Measurements from ENCODE around the gene ASXL2.
"Not testable (repeated sequence)": the region's sequence is repeated elsewhere in the genome, so short reads cannot be mapped to it uniquely, and the experiment has no call there.

Gene ASXL2

DNA sequence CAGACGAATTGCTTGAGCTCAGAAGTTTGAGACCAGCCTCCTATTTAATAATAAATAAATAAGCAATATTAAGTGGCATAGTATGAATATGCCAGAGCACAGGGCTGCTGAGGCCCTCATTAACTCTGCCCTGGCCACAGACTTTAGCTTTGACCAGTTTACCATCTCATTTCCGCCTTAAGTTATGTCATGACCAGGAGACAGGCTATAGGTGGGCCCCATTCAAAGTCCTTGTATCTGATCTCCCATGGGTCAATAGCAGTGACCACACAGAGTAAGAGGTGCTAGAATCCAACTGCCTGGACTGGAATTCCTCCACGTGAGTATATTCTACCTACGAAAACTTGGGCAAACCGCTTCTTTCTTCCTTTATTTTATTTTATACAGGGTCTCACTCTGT, 13.4 kb upstream of the ASXL2 start:
- DNase-seq (ENCODE audit: low read depth, low spot score) = no peak

DNA sequence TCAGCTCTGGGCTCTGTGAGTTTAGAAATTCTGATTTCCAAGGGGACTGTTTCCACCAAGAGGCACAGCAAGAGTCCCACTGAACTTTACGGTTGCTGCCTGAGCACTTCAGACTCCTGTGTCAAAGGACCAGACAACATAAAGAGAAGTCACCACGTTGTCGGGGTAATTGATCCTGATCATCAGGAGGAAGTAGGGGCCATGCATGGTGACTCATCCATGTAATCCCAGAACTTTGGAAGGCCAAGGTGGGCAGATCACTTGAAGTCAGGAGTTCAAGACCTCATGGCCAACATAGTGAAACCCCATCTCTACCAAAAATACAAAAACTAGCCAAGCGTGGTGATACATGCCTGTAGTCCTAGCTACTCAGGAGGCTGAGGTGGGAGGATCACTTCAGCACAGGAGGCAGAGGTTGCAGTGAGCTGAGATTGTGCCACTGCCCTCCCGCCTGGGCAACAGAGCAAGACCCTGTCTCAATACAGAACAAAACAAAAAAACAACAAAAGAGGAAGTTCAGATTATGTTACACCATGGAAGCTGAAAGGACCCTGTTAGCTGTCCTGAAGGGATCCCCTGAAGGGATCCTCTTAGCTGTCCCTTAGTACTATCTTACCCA, 9.4 kb upstream of the ASXL2 start:
- DNase-seq (ENCODE audit: low read depth, low spot score) = no peak

DNA sequence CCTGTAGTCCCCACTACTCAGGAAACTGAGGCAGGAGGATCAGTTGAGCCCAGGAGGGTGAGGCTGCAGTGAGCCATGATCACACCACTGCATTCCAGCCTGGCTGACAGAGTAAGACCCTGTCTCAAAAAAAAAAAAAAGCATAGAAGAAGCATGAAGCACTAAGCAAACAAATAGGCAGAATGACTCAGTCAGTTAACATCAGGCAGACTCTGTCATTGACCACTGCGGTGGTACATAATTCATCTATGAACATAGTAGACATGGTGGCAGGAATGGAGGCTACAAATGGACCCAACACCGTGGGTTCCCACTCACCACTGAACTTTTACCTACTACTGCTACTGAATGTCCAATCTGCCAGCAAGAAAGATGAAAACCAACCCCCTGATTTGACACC, 7.6 kb upstream of the ASXL2 start:
- DNase-seq (ENCODE audit: low read depth, low spot score) = no peak

DNA sequence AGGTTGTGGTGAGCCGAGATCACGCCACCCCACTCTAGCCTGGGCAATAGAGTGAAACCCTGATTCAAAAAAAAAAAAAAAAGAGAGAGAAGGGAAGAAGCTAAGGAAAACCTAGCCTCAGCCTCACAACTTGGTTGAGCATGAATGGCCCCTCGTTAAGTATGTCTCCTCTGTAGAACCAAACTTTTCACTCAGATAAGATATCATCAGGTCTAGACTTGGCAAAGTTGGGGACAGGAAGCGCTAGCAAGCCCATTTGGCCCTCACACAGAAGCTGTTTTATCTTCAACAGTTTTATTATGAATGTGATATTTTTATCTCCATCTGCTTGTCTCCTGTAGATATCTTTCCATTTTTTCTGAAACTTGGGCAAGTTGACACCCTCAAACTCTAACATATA, 3.5 kb upstream of the ASXL2 start:
- DNase-seq (ENCODE audit: low read depth, low spot score) = no peak

DNA sequence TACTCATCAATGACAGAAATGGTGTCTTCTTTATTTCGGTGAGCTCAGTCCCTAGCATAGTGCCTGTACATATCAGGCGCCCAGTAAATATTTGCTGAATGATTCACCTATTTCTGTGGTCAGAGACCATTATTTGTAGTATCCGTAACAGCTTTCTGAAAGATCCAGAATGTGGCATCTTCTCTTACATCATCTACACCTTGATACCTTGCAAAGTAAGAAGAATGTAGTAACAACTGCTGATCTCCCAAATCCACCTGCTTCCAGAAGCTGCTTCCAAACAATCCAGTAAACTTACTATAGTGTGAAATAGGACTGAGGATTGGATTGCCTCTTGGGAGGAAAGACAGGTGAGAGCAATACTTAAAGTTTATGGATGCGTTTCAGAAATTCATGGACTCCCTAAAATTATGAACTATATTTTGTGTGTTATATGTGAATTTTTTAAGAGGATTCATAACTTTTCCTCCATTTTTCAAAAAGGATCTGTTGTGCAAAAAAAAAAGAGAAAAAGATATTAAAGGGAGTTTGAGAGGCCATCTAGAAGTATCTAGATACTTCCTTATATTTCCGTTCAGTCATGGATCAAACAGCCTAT, 945 bp upstream of the ASXL2 start:
- DNase-seq (ENCODE audit: low read depth, low spot score) = no peak

DNA sequence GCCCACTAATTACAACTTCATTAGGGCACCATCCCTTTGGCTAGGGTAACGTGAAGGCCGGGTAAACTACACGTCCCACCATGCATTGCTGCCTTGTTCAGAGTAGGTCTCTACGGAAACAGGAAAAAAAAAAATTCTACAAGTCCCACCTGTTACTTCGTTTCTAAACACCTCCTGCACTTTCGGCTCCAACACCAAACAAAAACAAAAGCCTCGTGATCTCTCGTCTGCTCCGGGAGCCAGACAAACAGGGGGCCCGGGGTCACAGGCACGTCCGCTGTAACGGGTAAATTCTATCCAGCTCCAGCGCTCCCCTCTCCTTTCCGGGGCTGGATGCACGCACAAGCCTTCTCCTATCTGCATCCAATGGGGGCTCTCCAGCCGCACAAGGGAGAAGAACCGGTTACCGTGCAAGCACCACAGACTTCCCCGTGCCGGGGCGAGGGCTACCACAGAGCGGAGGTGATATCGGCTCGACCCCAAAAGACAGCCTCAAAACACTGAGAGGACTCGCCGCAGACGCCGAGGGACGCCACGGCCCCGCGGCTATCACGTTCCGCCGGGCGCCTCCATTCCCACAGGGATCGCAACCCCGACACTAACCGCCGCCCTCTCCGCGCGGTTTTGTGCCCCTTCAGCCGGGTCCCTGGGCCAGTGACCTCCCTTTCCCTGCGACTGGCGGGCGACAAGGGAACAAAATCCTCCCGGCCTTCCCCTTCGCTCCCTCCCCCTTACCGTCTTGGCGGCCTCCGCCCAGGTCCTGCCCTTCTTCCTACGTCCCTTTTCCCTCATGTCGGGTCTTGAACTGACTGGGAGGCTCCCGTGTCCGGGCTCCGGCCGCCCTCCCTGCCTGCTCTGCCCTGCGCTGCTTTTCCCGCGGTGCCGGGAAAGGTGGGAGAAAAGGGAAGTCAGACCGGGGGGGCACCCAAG, 591 bp downstream of the ASXL2 start:
- no peak for DNase-seq (ENCODE audit: low read depth, low spot score)

DNA sequence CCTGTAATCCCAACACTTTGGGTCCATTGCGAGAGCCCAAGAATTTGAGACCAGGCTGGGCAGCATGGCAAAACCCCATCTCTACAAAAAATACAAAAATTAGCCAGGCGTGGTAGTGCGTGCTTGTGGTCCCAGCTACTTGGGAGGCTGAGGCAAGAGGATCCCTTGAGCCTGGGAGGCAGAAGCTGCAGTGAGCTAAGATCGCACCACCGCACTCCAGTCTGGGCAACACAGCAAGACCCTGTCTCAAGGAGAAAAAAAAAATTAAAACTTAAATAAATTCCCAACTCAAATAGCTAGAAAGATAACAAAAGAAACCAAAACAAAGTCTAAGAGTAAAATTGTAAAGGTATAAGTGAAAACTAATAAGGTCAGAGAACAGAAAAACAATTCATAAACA, 6.2 kb downstream of the ASXL2 start:
- DNase-seq (ENCODE audit: low read depth, low spot score) = no peak

DNA sequence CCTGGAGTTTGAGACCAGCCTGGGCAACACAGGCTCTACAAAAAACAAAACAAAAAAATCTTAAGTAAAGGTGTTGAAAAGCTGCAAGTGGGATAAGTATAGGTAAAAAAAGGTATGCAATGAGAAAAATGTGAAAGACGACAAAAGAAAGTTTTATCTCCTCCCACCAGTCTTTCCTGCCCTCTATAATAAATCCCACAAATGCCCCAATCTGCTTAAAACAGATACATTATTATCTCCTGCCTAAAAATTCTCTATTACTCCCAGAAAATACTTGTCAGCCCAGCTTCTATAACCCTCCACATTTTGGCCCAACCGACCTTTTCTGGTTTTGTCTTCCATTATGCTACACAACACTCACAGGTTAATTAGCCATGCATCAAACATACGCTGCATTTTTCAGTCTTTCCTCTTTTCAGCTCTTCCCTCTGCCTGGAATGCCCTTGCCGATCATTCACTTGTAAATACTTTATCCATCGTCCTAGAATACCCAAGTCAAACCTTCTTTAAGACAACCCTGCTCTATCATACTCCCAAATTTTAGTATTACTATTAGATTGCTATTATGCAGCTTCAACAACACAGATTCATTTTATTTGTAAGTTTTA, 10.8 kb downstream of the ASXL2 start:
- no peak for DNase-seq (ENCODE audit: low read depth, low spot score)

DNA sequence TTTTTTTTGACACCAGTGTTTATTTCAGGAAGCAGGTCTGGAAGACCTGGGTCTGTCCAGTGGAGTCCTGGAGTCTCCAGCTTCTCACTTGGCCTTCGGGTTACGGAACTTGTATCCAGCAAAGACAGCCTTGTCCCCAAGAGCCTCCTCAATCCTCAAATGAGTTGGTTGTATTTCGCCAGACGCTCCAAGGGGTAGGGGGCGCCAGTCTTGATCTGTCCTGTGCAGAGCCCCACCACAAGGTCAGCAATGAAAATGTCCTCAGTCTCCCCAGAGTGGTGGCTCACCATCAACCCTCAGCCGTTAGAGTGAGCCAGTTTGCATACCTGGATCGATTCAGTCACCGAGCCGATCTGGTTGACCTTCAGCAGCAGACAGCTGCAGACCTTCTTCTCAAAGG, 21.9 kb downstream of the ASXL2 start:
- DNase-seq (ENCODE audit: low read depth, low spot score) = no peak

DNA sequence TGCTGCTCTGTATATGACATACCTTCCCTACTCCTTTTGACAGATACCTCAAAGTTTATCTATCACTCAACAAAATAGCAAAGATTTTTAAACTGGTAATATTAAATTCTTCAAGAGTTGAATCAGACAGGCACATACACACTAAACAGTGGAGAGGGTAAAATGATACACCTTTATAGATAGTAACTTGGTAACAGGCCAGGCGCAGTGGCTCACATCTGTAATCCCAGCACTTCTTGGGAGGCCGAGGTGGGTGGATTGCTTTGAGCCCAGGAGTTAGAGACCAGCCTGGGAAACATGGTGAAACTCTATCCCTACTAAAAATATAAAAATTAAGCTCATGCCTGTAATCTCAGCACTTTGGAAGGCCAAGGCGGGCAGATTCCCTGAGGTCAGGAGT, 23.2 kb downstream of the ASXL2 start:
- DNase-seq (ENCODE audit: low read depth, low spot score) = no peak

DNA sequence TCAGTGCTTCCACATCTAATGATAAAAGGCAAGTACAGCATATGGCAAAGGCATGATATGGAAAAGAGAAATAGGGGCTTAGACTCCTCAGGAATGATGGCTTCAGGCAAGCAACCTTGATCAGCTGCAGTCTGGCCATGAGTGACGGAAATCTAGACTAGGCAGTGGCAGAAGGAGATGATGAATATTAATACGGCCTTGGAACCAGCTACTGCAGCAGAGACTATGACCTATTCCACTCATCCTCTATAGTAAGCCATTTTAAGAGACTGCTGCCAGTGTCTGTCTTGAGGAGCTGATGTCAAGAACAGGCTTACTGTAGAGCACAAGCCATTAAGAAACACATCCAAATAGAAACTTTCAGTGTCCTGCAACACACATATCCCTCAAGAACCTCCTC, 23.7 kb downstream of the ASXL2 start:
- no peak for DNase-seq (ENCODE audit: low read depth, low spot score)

DNA sequence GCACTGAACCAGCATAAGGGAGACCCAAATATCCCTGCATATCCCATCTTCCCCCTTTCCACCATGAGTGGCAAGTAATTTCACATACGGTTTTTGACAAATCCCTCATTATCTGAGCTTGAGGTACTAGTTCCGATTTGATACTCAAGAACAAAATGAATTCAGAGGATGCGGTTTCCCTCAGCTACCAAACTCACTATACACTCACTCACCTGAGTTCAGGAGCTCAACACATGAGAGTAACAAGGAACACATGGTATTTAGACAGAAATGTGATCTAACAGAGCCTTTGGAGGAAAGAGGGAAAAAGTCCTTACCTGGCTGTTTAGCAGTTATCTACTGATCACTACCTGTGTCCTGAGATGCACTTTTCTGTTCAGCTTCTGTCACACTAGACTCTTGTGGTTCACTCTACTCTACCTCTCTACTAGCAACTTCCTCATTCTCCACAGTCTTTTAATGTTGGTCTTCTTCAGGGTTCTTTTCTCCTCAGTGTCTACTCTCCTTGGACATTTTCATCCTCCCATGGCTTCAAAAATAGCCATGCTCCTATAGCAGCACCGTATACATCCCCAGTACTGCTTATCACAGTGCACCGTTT, 25.1 kb downstream of the ASXL2 start:
- DNase-seq (ENCODE audit: low read depth, low spot score) = no peak

DNA sequence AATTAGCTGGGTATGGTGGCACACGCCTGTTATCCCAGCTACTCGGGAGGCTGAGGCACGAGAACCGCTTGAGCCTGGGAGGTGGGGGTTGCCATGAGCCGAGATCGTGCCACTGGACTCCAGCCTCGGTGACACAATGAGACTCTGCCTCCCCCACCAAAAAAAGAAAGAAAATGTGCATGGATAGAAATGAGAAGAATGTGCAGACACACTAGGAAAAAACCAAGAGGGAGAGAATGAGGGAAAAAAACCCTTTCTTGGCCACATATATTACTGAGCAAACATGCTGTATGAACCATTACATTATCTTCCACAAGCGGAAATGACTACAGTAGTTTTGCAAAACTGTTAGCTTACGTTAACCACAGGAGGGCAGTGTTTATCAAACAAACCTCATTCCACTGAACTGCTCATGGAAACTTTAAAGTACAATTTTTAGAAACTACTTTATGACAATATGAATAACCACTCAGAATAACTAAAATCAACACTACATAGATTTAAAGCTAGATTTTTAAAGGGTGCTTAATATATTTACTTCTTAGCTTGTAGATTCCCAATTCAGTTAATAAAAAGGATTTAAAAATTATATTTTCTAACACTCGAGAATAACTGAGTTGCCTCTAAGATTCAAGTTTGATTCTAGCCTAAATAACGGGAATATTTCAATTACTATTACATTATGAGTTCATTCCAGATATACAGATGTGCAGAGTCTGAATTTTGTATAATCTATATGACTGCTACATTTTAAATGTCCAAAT, 26.4 kb downstream of the ASXL2 start:
- DNase-seq (ENCODE audit: low read depth, low spot score) = no peak

DNA sequence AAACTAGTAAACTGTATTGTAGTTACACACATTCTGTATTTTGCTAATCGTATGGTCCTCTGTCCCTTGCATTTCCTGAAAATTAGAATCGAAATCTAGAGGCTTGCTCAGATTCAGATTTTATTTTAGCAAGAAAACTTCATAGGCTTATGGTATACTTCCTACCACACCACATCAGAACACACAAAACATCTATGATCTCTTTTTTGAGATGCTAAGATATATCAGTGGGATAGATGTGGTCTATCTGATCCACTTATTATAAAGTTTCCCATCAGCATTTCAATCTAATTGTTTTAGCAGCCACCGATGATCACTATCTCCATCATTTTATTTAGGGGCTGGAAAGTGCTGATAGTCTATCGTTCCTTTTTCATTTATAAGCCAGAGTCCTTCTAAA, 27.9 kb downstream of the ASXL2 start:
- DNase-seq (ENCODE audit: low read depth, low spot score) = not testable (repeated sequence)

DNA sequence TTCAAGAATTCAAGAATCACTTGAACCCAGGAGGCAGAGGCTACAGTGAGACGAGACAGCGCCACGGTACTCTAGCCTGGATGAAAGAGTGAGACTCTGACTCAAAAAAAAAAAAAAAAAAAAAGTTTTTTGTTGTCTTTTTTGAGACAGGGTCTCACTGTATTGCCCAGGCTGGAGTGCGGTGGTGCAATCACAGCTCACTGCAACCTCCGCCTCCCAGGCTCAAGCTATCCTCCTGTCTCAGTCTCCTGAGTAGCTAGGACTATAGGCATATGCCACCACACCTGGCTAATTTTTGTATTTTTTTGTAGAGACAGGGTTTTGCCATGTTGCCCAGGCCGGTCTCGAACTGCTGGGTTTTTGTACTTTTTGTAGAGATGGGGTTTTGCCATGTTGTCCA, 28.9 kb downstream of the ASXL2 start:
- DNase-seq (ENCODE audit: low read depth, low spot score) = not testable (repeated sequence)

DNA sequence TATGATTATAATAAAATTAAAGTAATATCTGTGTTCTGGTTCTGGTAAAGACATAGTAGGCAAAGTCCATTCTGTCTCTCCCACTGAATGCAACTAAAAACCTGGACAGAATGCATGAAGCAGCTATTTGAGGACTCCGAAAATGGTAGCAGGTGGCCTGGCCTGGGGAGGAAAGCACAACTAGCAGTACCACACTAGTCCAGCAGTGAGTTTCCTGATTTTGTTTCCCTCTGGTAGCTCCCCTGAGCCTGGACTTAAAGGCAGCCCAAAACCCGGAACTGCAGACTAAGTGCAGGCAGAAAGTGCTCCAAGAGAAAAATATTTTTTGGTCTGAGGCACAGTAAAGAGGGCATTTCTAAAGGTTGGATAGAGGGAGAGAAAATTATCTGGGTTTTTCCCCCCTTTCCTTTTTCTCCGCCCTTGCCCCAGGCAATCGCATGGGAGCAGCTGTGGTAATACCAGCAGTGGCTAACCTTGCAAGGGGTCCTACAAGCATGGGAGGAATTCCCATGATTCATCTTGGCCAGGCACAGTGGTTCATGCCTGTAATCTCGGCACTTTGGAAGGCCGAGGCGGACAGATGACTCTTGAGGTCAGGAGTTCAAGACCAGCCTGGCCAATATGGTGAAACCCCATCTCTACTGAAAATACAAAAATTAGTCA, 32.3 kb downstream of the ASXL2 start:
- DNase-seq (ENCODE audit: low read depth, low spot score) = no peak

DNA sequence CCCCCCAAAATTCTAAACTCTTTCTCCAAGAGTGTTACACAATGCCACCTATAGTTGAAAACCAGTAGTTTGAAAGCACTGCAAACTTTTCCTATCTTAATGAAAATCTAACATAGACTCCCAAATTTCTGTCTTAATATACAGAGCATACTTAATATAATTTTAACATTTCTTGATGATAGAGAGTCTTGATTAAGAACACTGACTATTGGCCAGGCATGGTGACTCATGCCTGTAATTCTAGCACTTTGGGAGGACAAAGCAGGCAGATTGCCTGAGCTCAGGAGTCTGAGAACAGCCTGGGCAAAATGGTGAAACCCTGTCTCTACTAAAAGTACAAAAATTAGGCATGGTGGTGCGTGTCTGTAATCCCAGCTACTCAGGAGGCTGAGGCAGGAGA, 34.2 kb downstream of the ASXL2 start:
- DNase-seq (ENCODE audit: low read depth, low spot score) = no peak

DNA sequence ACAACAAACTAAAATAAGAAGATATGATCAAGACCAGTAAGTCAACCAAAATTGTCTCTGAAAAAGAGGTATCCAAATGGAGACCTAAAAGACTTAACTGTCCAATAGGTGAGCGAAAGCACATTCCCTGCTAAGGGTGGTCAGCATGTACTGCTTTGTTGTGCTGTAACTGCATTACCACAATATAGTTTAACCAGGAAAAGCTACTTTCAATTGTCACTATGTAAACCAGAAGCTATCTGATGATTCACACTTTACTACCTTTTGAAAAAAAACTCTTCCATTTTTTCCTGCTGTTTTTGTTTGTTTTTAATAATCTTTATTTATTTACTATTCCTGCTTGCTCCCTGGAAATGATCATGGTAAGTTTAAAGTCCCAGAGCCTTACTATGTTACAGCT, 36.1 kb downstream of the ASXL2 start:
- no peak for DNase-seq (ENCODE audit: low read depth, low spot score)

DNA sequence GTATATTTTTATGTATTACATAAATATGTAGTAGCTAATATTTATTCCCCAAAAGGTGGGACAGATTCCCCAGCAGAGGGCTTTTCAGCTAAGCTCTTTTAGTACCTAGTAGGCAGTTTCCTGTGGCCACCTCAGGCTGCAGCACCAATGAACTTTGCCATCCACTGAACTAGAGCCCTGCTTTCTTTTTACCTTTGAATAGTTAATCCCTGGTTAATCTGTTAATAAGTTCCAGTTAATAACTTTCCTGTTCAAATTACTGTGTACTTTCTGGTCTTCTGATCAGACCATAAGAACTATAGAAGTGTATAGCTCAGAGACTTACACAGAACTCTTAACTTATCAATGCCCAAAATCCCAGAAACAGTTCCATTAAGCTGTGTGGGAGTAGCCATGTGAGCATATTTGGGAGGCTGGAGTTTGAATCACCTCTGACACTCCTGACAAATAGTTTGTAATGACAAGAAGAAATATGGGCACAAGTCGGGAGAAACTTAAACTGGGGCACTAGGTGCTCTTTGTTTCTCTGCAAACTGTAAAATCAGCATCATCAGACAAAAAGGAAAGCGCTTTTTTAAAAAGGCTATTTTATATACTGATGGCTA, 40.0 kb downstream of the ASXL2 start:
- no peak for DNase-seq (ENCODE audit: low read depth, low spot score)

DNA sequence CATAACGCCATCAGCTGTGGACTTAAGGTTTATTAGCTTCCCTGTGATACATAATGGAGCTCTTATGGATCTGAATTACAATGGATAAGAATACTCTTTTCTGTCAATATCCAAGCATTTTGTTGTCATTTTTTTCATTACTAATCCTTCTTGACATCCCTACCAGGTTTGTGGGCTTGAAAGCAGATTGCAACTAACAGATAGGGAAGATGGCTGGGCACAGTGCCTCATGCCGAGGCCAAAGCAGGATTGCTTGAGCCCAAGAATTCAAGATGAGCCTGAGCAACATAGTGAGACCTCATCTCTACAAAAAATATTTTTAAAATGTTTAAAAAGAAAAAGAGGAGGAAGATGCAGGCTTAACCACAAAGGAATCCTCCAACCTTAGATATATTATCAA, 42.4 kb downstream of the ASXL2 start:
- DNase-seq (ENCODE audit: low read depth, low spot score) = no peak

Measured in iPS DF 19.7 (cell line).